ENCODE measurements around the gene NOL11. TPM values are rescaled to one million over a fixed set of nuclear protein-coding genes. Genes with fewer than 3 reads are reported as not detected.
"Not testable (repeated sequence)": the region's sequence is repeated elsewhere in the genome, so short reads cannot be mapped to it uniquely, and the experiment has no call there.

The NOL11 gene
- polyA plus RNA-seq, 1 experiment: 47.4 TPM

- no peak for DNase-seq (ENCODE audit: low read depth, low spot score)
- Histone ChIP-seq H3K27me3 (ENCODE audit: control insufficient read depth, insufficient read depth, low read length) (no peaks in the 10 kb centered on the region), H3K4me3 (ENCODE audit: low read depth, low read length) (no peak overlapping the region), H3K9me3 (ENCODE audit: control insufficient read depth, insufficient read depth, low read length) (no peaks in the 10 kb centered on the region), H3K27ac (ENCODE audit: low read depth, low read length) (no peak overlapping the region)
- POLR2A ChIA-PET: no interaction called here
- CTCF ChIA-PET: interaction anchor here (1.0 kb wide), 1 partner anchor 9 kb away, joined by 3 read pairs; no protein-coding TSS in a partner anchor
- no peak for TF ChIP-seq CTCF (IDR thresholded peaks at IDR 0.05; ENCODE audit: low read depth, low read length)
Measured at GRCh38 chr17:67696347-67696746, 21.4 kb upstream of the NOL11 start.

GRCh38 chr17:67696853-67697498 is 20.8 kb upstream of the NOL11 start:
- Histone ChIP-seq H3K27me3 (ENCODE audit: control insufficient read depth, insufficient read depth, low read length) (no peaks in the 10 kb centered on the region), H3K4me3 (ENCODE audit: low read depth, low read length) (no peak overlapping the region), H3K9me3 (ENCODE audit: control insufficient read depth, insufficient read depth, low read length) (no peaks in the 10 kb centered on the region), H3K27ac (ENCODE audit: low read depth, low read length) (no peak overlapping the region)
- no peak for DNase-seq (ENCODE audit: low read depth, low spot score)
- no peak for TF ChIP-seq CTCF (IDR thresholded peaks at IDR 0.05; ENCODE audit: low read depth, low read length)
- POLR2A ChIA-PET: no interaction called here
- CTCF ChIA-PET: no interaction called here

- DNase-seq (ENCODE audit: low read depth, low spot score): no peak
- TF ChIP-seq CTCF (IDR thresholded peaks at IDR 0.05; ENCODE audit: low read depth, low read length): no peak
- Histone ChIP-seq H3K9me3 (ENCODE audit: control insufficient read depth, insufficient read depth, low read length) (no peaks in the 10 kb centered on the region), H3K4me3 (ENCODE audit: low read depth, low read length) (no peak overlapping the region), H3K27me3 (ENCODE audit: control insufficient read depth, insufficient read depth, low read length) (no peaks in the 10 kb centered on the region), H3K27ac (ENCODE audit: low read depth, low read length) (no peak overlapping the region)
- POLR2A ChIA-PET: no interaction called here
- CTCF ChIA-PET: interaction anchor here (0.5 to 2.1 kb wide), 3 partner anchors 10 to 232 kb away, joined by 7 to 8 read pairs (median 7); no protein-coding TSS in a partner anchor
Measured at GRCh38 chr17:67700037-67700724, 17.6 kb upstream of the NOL11 start.

- TF ChIP-seq CTCF (IDR thresholded peaks at IDR 0.05; ENCODE audit: low read depth, low read length): no peak
- Histone ChIP-seq H3K27me3 (ENCODE audit: control insufficient read depth, insufficient read depth, low read length) (no peaks in the 10 kb centered on the region), H3K4me3 (ENCODE audit: low read depth, low read length) (no peak overlapping the region), H3K9me3 (ENCODE audit: control insufficient read depth, insufficient read depth, low read length) (no peaks in the 10 kb centered on the region), H3K27ac (ENCODE audit: low read depth, low read length) (no peak overlapping the region)
- CTCF ChIA-PET: interaction anchor here (1.9 to 2.1 kb wide), 2 partner anchors 11 to 16 kb away, joined by 7 to 8 read pairs; no protein-coding TSS in a partner anchor
- no peak for DNase-seq (ENCODE audit: low read depth, low spot score)
- POLR2A ChIA-PET: no interaction called here
Measured at GRCh38 chr17:67700725-67701119, 17.0 kb upstream of the NOL11 start.

- H3K9me3 ChIP-seq (ENCODE audit: control insufficient read depth, insufficient read depth, low read length); H3K27ac ChIP-seq (ENCODE audit: low read depth, low read length); H3K4me3 ChIP-seq (ENCODE audit: low read depth, low read length); H3K27me3 ChIP-seq (ENCODE audit: control insufficient read depth, insufficient read depth, low read length); DNase-seq (ENCODE audit: low read depth, low spot score); POLR2A ChIA-PET: not testable (repeated sequence)
- CTCF ChIA-PET: interaction anchor here (0.6 to 1.1 kb wide), 4 partner anchors 13 to 327 kb away, joined by 3 to 7 read pairs (median 4); no protein-coding TSS in a partner anchor
Measured at GRCh38 chr17:67702861-67703260, 14.9 kb upstream of the NOL11 start.

Data from AG04450 (cell line).